T47D (cell line): ENCODE results near the gene RALGAPA1.

Source experiments
- DNase-seq, 2 experiments: peaks; one replicate each; pipeline versions ENCODE4 v3.0.0 to v3.0.0-alpha.2; 2011 to 2012; ENCODE audit warnings: low read depth in 1 of 2, low spot score in 1 of 2
- JUND ChIP-seq: IDR thresholded peaks from 2 replicates; pipeline ENCODE4 v1.6.1; 2012; ENCODE audit warnings: low read depth
- in situ Hi-C: cut with HindIII; loops from 2 replicates; pipeline ENCODE4 v1.10.0; 2016; ENCODE audit warnings: low sequenced_read_pairs, low pct_unique_long_range_greater_than_20kb

The RALGAPA1 gene

GRCh38 chr14:35512765-35513164 lies 296.3 kb downstream of the RALGAPA1 start:
- in situ Hi-C loops = no loop called here
- DNase-seq = no peak
- no peak for TF ChIP-seq JUND

DNA sequence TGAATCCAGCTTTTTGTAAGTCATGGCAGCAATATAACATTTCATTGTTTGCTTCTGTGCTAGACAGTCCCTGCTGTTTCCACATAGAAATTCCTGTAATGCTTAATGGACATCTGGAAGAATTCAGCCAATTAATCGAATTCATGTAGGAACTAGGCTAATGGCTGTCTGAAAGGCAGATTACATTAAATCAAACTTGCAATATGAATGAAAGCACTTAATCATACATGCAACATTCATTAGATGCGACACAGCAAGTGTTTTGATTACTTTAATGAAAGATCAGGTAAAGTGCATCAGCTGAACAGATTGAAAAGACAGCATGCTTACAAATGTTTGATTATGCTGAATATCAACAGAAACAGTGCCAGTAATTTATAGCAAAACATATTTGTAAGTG lies 299.2 kb downstream of the RALGAPA1 start:
- no peak for TF ChIP-seq JUND
- no peak for DNase-seq
- in situ Hi-C loops = no loop called here

DNA sequence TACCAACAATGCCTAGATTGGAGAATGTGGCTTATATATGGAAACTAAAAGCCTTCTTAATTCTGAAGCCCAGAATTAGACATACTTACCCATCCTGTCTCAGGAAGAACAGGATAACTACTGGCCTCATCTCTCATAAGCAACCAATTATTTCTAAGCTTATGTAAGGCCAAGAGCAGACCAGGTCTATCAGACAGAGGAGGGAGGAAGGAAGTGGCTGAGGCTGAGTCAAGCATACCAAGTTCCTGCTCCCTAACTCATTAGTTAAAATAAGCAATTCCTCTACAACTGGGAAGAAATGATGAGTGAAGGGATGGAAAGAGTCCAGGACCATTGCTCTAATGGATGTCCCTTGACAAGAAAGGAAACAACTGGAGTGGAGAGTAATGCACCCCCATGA lies 302.2 kb downstream of the RALGAPA1 start:
- DNase-seq = no peak
- TF ChIP-seq JUND = no peak
- in situ Hi-C loops = no loop called here

GRCh38 chr14:35506461-35506860 lies 302.6 kb downstream of the RALGAPA1 start:
- in situ Hi-C loops = no loop called here
- DNase-seq = peak in 1 of 2 experiments; percentile 54
- no peak for TF ChIP-seq JUND

GRCh38 chr14:35504260-35504659 lies 304.8 kb downstream of the RALGAPA1 start:
- in situ Hi-C loops = no loop called here
- DNase-seq = no peak
- TF ChIP-seq JUND = no peak

- TF ChIP-seq JUND = no peak
- no peak for DNase-seq
- in situ Hi-C loops = no loop called here
These were observed 305.4 kb downstream of the RALGAPA1 start for GRCh38 chr14:35503646-35504045.

GRCh38 chr14:35499180-35499579 lies 309.9 kb downstream of the RALGAPA1 start:
- in situ Hi-C loops = no loop called here
- DNase-seq = no peak
- no peak for TF ChIP-seq JUND

DNA sequence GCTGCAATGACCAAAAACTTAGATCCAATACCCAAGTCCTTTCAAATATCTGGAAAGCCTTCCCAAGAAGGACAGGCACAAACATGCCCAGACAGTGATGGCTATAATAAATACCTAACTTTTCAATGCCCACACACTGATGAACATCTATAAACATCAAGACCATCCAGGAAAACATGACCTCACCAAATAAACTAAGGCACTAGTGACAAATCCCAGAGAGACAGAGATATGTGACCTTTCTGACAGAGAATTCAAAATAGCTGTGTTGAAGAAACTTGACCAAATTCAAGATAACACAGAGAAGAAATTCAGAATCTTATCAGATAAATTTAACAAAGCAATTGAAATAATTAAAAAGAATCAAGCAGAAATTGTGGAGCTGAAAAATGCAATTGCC lies 313.8 kb downstream of the RALGAPA1 start:
- in situ Hi-C loops = no loop called here
- TF ChIP-seq JUND = no peak
- DNase-seq = no peak

DNA sequence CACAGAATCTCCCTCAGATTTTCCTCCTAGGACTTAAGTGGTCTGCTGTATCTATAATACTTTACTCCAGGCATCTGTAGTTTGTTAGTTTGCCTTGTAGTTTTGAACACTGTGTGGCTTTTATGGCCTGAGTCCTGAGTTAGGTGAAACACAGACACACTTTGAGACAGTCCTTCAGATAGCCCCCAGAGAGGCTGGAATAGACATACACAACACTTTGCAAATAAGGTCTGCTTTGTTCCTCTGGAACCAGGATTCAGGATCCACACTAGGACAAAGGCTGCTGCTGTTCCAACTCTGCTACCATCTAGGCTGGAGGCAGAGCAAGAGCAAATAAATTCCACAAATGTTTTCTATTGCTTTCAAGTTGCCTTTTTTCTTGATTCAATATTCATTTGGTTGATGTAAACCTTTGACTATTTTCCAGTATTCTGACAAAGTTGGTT lies 316.5 kb downstream of the RALGAPA1 start:
- no peak for DNase-seq
- in situ Hi-C loops = no loop called here
- no peak for TF ChIP-seq JUND
